GM18519 (cell line): Measurements from ENCODE around the gene SDK2.
"Not testable (repeated sequence)": the region's sequence is repeated elsewhere in the genome, so short reads cannot be mapped to it uniquely, and the experiment has no call there.

Source experiments
- ATAC-seq: cut with Tn5 transposase; IDR thresholded peaks from one replicate; pipeline ENCODE4 v1.9.1; 2021; ENCODE audit warnings: mild to moderate bottlenecking, moderate library complexity; ENCODE audit not compliant: unreplicated experiment, low FRiP score

SDK2 gene

GRCh38 chr17:73494950-73495349, 149.3 kb downstream of the SDK2 start:
- ATAC-seq: no peak

GRCh38 chr17:73493956-73494926, 150.0 kb downstream of the SDK2 start:
- ATAC-seq: no peak

GRCh38 chr17:73492821-73493814, 151.1 kb downstream of the SDK2 start:
- no peak for ATAC-seq

GRCh38 chr17:73492125-73492820, 152.0 kb downstream of the SDK2 start:
- ATAC-seq: no peak

GRCh38 chr17:73491648-73492047, 152.6 kb downstream of the SDK2 start:
- no peak for ATAC-seq

- ATAC-seq: no peak
Observed at GRCh38 chr17:73490851-73491250, 153.4 kb downstream of the SDK2 start.

- no peak for ATAC-seq
Observed at GRCh38 chr17:73489991-73490390, 154.3 kb downstream of the SDK2 start.

- ATAC-seq: no peak
Observed at GRCh38 chr17:73489333-73489732, 154.9 kb downstream of the SDK2 start.

- no peak for ATAC-seq
Observed at GRCh38 chr17:73485130-73485529, 159.1 kb downstream of the SDK2 start.

- no peak for ATAC-seq
Observed at GRCh38 chr17:73482894-73483293, 161.4 kb downstream of the SDK2 start.

GRCh38 chr17:73482251-73482716, 162.0 kb downstream of the SDK2 start:
- ATAC-seq: no peak

GRCh38 chr17:73481676-73482075, 162.6 kb downstream of the SDK2 start:
- no peak for ATAC-seq

GRCh38 chr17:73480740-73481139, 163.5 kb downstream of the SDK2 start:
- ATAC-seq: no peak

- no peak for ATAC-seq
Observed at GRCh38 chr17:73478768-73479424, 165.3 kb downstream of the SDK2 start.

- no peak for ATAC-seq
Observed at GRCh38 chr17:73478334-73478733, 165.9 kb downstream of the SDK2 start.

- ATAC-seq: no peak
Observed at GRCh38 chr17:73476890-73477350, 167.3 kb downstream of the SDK2 start.

- no peak for ATAC-seq
Observed at GRCh38 chr17:73474370-73474988, 169.8 kb downstream of the SDK2 start.

GRCh38 chr17:73472715-73473114, 171.5 kb downstream of the SDK2 start:
- not testable (repeated sequence) for ATAC-seq

GRCh38 chr17:73471924-73472323, 172.3 kb downstream of the SDK2 start:
- ATAC-seq: no peak
